K562 (cell line): Measurements from ENCODE around the gene NUDT22. TPM values are rescaled to one million over a fixed set of nuclear protein-coding genes. Genes with fewer than 3 reads are reported as not detected.

Experiments
- ARID3B ChIP-seq: fragments of 250-450 bp; sonication (Bioruptor Pico); IDR thresholded peaks from 2 replicates; pipeline ENCODE4 v1.4.0; 2020; ENCODE audit warnings: borderline replicate concordance
- BACH1 ChIP-seq: fragments of 200-800 bp; sonication (Bioruptor generic); IDR thresholded peaks from 2 replicates; pipeline ENCODE4 v1.6.1; 2016; ENCODE audit warnings: missing genetic modification characterization, missing compliant biosample characterization
- BRCA1 ChIP-seq, 2 experiments: fragments of 450-650 bp in 1 of 2; sonication (generic) in 1 of 2; formaldehyde crosslinking in 1 of 2; IDR thresholded peaks; 2 replicates each; pipeline versions ENCODE4 v1.5.0 to v1.6.1; 2017 to 2020; ENCODE audit warnings: mild to moderate bottlenecking in 1 of 2, missing genetic modification reagents in 1 of 2
- CCNT2 ChIP-seq: IDR thresholded peaks from 2 replicates; pipeline ENCODE4 v1.6.1; 2011; ENCODE audit warnings: borderline replicate concordance, low read depth, mild to moderate bottlenecking, moderate library complexity, mixed read lengths, low read length; ENCODE audit not compliant: insufficient read length; ENCODE audit errors: extremely low read depth
- DACH1 ChIP-seq: fragments of 450-650 bp; IDR thresholded peaks from 2 replicates; pipeline ENCODE4 v1.6.1; 2018; ENCODE audit not compliant: partially characterized antibody
- DEAF1 ChIP-seq: fragments of 450-650 bp; formaldehyde crosslinking; IDR thresholded peaks from 2 replicates; pipeline ENCODE4 v1.4.0; 2020; ENCODE audit warnings: mild to moderate bottlenecking, moderate library complexity
- DNMT1 ChIP-seq: fragments of 450-650 bp; IDR thresholded peaks from 2 replicates; pipeline ENCODE4 v1.6.1; 2016; ENCODE audit warnings: antibody characterized with exemption, mild to moderate bottlenecking
- GATAD2B ChIP-seq: fragments of 450-650 bp; IDR thresholded peaks from 2 replicates; pipeline ENCODE4 v1.6.1; 2017; ENCODE audit warnings: mild to moderate bottlenecking, borderline replicate concordance
- MCM2 ChIP-seq: fragments of 450-650 bp; IDR thresholded peaks from 2 replicates; pipeline ENCODE4 v1.6.1; 2017; ENCODE audit warnings: low read depth, mild to moderate bottlenecking
- MTF1 ChIP-seq: fragments of 250-450 bp; sonication (Bioruptor Pico); IDR thresholded peaks from 2 replicates; pipeline ENCODE4 v1.9.0; 2021; ENCODE audit warnings: moderate library complexity, mild to moderate bottlenecking, inconsistent platforms, borderline replicate concordance
- NFRKB ChIP-seq: fragments of 450-650 bp; IDR thresholded peaks from 2 replicates; pipeline ENCODE4 v1.6.1; 2016; ENCODE audit warnings: low read depth
- NRF1 ChIP-seq, 2 experiments: fragments of 450-650 bp; IDR thresholded peaks in 1 of 2; conservative IDR thresholded peaks in 1 of 2; 2 replicates each; pipeline ENCODE4 v1.6.1; 2014; ENCODE audit warnings: mild to moderate bottlenecking in 2 of 2
- POLR2A ChIP-seq: fragments of 450-650 bp; conservative IDR thresholded peaks from 2 replicates; pipeline ENCODE4 v1.6.1; 2016
- SREBF1 ChIP-seq: fragments of 150-350 bp; IDR thresholded peaks from 2 replicates; pipeline ENCODE4 v1.6.1; 2014; ENCODE audit warnings: antibody characterized with exemption, low read depth, low read length, borderline replicate concordance
- ZBTB5 ChIP-seq: fragments of 450-650 bp; IDR thresholded peaks from 2 replicates; pipeline ENCODE4 v1.6.1; 2017; ENCODE audit warnings: antibody characterized with exemption
- ZNF124 ChIP-seq: sonication (generic); formaldehyde crosslinking; IDR thresholded peaks from 2 replicates; pipeline ENCODE4 v1.8.1; 2022; ENCODE audit warnings: missing genetic modification reagents
- ZNF282 ChIP-seq: sonication (generic); formaldehyde crosslinking; IDR thresholded peaks from 2 replicates; pipeline ENCODE4 v1.8.1; 2023; ENCODE audit warnings: missing genetic modification reagents
- ZNF324 ChIP-seq: fragments of 250-450 bp; sonication (Bioruptor Pico); IDR thresholded peaks from 2 replicates; pipeline ENCODE4 v1.4.0; 2020; ENCODE audit warnings: mild to moderate bottlenecking
- ZNF518B ChIP-seq: fragments of 250-450 bp; sonication (Bioruptor Pico); IDR thresholded peaks from 2 replicates; pipeline ENCODE4 v1.5.0; 2021; ENCODE audit warnings: mild to moderate bottlenecking, moderate library complexity
- ZZZ3 ChIP-seq: fragments of 450-650 bp; IDR thresholded peaks from 2 replicates; pipeline ENCODE4 v1.6.1; 2016; ENCODE audit warnings: antibody characterized with exemption, mild to moderate bottlenecking, moderate library complexity
- polyA plus RNA-seq, 8 experiments: library from polyadenylated mRNA; depleted of rRNA in 4 of 8; stranded (reverse) in 5 of 8; unstranded in 3 of 8; fragments of >200 nt; fragmentation: Nextera tagmentation in 2 of 8; fragmentation: Illumina TruSeq in 1 of 8; extraction: Ambion mirVana in 2 of 8; extraction: Trizol in 1 of 8; gene quantifications; 2 replicates each; pipeline versions ENCODE4 v1.2.1 to v1.2.3, GENCODE V29; 2011 to 2014; ENCODE audit warnings: inconsistent platforms in 1 of 8, missing spikeins in 1 of 8
- total RNA-seq, 7 experiments: library from RNA; depleted of rRNA in 6 of 7; stranded (reverse); fragments of >200 nt in 6 of 7; fragmentation: Illumina TruSeq in 2 of 7; extraction: Trizol in 2 of 7; gene quantifications; 2 replicates each; pipeline versions ENCODE4 v1.2.1 to v1.2.3, GENCODE V29; 2011 to 2021; ENCODE audit warnings: low replicate concordance in 1 of 7

NUDT22 gene
- total and polyA plus RNA-seq, 9 of the 15 experiments (the other 6 are each of a cell fraction or from before 2014, with no cell fraction given): 6.3 to 92.6 (median 37.4) TPM

- TF ChIP-seq ZBTB5 (no peak), MCM2 (no peak), ZNF324 (no peak), GATAD2B (no peak), DNMT1 (no peak), POLR2A (peak; percentile 77), NFRKB (no peak; the same call in 1 of the 2 replicates), NRF1 (conservative IDR thresholded peaks at IDR 0.05 in 1 of 2, IDR thresholded peaks at IDR 0.05 in 1 of 2) (no peak), DACH1 (peak; percentile 44), ZZZ3 (no peak), MTF1 (no peak), BRCA1 (IDR thresholded peaks at IDR 0.05) (no peak), BRCA1 (CRISPR knock-in tag; IDR thresholded peaks at IDR 0.05) (no peak), DEAF1 (CRISPR knock-in tag) (no peak), ZNF282 (no peak), ZNF124 (CRISPR knock-in tag) (no peak), ARID3B (no peak), BACH1 (tag) (no peak), CCNT2 (no peak), SREBF1 (no peak), ZNF518B (no peak)
Observed at GRCh38 chr11:64245797-64246620, 19.9 kb downstream of the NUDT22 start (continued).
